ENCODE measurements around the gene SCYL2. TPM values are rescaled to one million over a fixed set of nuclear protein-coding genes. Genes with fewer than 3 reads are reported as not detected.
"Not testable (repeated sequence)": the region's sequence is repeated elsewhere in the genome, so short reads cannot be mapped to it uniquely, and the experiment has no call there.

The SCYL2 gene
- total and polyA plus RNA-seq, 9 donors, result 11.0 to 47.6 (median 37.1) TPM

- intact Hi-C loops (cut with DNase I), result no loop called here
- Histone ChIP-seq H3K4me3 (no peak overlapping the region), H3K36me3 (no peaks in the 10 kb centered on the region), H3K27me3 (no peaks in the 10 kb centered on the region), H3K27ac (no peak overlapping the region), H3K9me3 (no peaks in the 10 kb centered on the region), H3K4me1 (ENCODE audit: insufficient read depth) (no peaks in the 10 kb centered on the region)
- no peak for DNase-seq
- 81 to 90% (median 87%) methylated on average over 3 of the region's 3 CpGs for WGBS, 3 donors
- TF ChIP-seq CTCF (IDR thresholded peaks at IDR 0.05) (no peak), POLR2A (IDR thresholded peaks at IDR 0.05) (no peak)
Measured at GRCh38 chr12:100290016-100290415, 23.0 kb downstream of the SCYL2 start.

GRCh38 chr12:100293017-100293416, 26.0 kb downstream of the SCYL2 start:
- Histone ChIP-seq H3K27me3 (no peaks in the 10 kb centered on the region), H3K9me3 (no peaks in the 10 kb centered on the region), H3K4me3 (no peak overlapping the region), H3K4me1 (ENCODE audit: insufficient read depth) (no peaks in the 10 kb centered on the region), H3K36me3 (no peaks in the 10 kb centered on the region), H3K27ac (no peak overlapping the region)
- TF ChIP-seq CTCF (IDR thresholded peaks at IDR 0.05) (no peak), POLR2A (IDR thresholded peaks at IDR 0.05) (no peak), EP300 (IDR thresholded peaks at IDR 0.05) (no peak)
- intact Hi-C loops (cut with DNase I), result no loop called here
- DNase-seq, result no peak
- 84 to 95% (median 88%) methylated on average over 1 of the region's 1 CpG for WGBS, 3 donors

GRCh38 chr12:100294366-100294765, 27.4 kb downstream of the SCYL2 start:
- H3K27ac ChIP-seq; H3K4me3 ChIP-seq; intact Hi-C loops (cut with DNase I); H3K9me3 ChIP-seq; DNase-seq; H3K27me3 ChIP-seq; H3K4me1 ChIP-seq (ENCODE audit: insufficient read depth); H3K36me3 ChIP-seq: not testable (repeated sequence)
- 95 to 100% methylated on average over 1 to 16 of the region's 24 CpGs; no CpG with 5 or more reads in 1 of the 3 donors for WGBS, 3 donors

GRCh38 chr12:100295764-100296555, 29.0 kb downstream of the SCYL2 start:
- H3K9me3 ChIP-seq, result no peaks in the 10 kb centered on the region
- no peak for TF ChIP-seq POLR2A (IDR thresholded peaks at IDR 0.05)
- TF ChIP-seq CTCF (IDR thresholded peaks at IDR 0.05), result no peak
- TF ChIP-seq EP300 (IDR thresholded peaks at IDR 0.05), result no peak
- no peak overlapping the region for H3K4me3 ChIP-seq
- no peak for DNase-seq
- no peaks in the 10 kb centered on the region for H3K4me1 ChIP-seq (ENCODE audit: insufficient read depth)
- no peaks in the 10 kb centered on the region for H3K36me3 ChIP-seq
- no peaks in the 10 kb centered on the region for H3K27me3 ChIP-seq
- intact Hi-C loops (cut with DNase I), result no loop called here
- WGBS, 3 donors, result 72 to 80% (median 78%) methylated on average over 4 of the region's 4 CpGs
- H3K27ac ChIP-seq, result no peak overlapping the region

GRCh38 chr12:100302081-100302480, 35.1 kb downstream of the SCYL2 start:
- H3K9me3 ChIP-seq, result no peaks in the 10 kb centered on the region
- no peaks in the 10 kb centered on the region for H3K27me3 ChIP-seq
- no peak overlapping the region for H3K4me3 ChIP-seq
- no peaks in the 10 kb centered on the region for H3K36me3 ChIP-seq
- DNase-seq, result no peak
- intact Hi-C loops (cut with DNase I), result no loop called here
- WGBS, 3 donors, result 96 to 100% (median 97%) methylated on average over 1 of the region's 1 CpG
- H3K27ac ChIP-seq, result no peak overlapping the region
- TF ChIP-seq POLR2A (IDR thresholded peaks at IDR 0.05) (no peak), EP300 (IDR thresholded peaks at IDR 0.05) (no peak), CTCF (IDR thresholded peaks at IDR 0.05) (no peak)
- no peaks in the 10 kb centered on the region for H3K4me1 ChIP-seq (ENCODE audit: insufficient read depth)

Data from ovary (tissue), 9 donors.